Mesenchymal stem cell (in vitro differentiated cells and primary cell): ENCODE results near the gene GPS1.

Source experiments
- DNase-seq: peaks from one replicate; pipeline ENCODE4 v3.0.0-alpha.2; 2013
- H2AFZ ChIP-seq: one replicate; pipeline ENCODE4 v1.6.1; 2013; ENCODE audit warnings: low read depth, mild to moderate bottlenecking, control low read depth, inconsistent platforms, low read length, moderate library complexity
- H2AK5ac ChIP-seq: 2 replicates; pipeline ENCODE4 v1.6.1; 2013; ENCODE audit warnings: low read length, moderate library complexity, mild to moderate bottlenecking, inconsistent platforms; ENCODE audit not compliant: severe bottlenecking
- H2BK120ac ChIP-seq: one replicate; pipeline ENCODE4 v1.6.1; 2013; ENCODE audit warnings: low read depth, mild to moderate bottlenecking, inconsistent platforms, low read length, moderate library complexity
- H2BK12ac ChIP-seq, 2 experiments: one replicate each; pipeline ENCODE4 v1.6.1; 2013; ENCODE audit warnings: inconsistent platforms in 2 of 2, low read length in 2 of 2, mild to moderate bottlenecking in 2 of 2, moderate library complexity in 2 of 2, control low read depth in 1 of 2
- H2BK15ac ChIP-seq: one replicate; pipeline ENCODE4 v1.6.1; 2013; ENCODE audit warnings: mild to moderate bottlenecking, low read depth, inconsistent platforms; ENCODE audit not compliant: poor library complexity, severe bottlenecking
- H2BK5ac ChIP-seq: 2 replicates; pipeline ENCODE4 v1.6.1; 2013; ENCODE audit warnings: low read depth, mild to moderate bottlenecking, low read length, control low read depth, inconsistent platforms; ENCODE audit not compliant: poor library complexity, severe bottlenecking
- H3K14ac ChIP-seq, 2 experiments: one replicate each; pipeline ENCODE4 v1.6.1; 2013; ENCODE audit warnings: inconsistent platforms in 2 of 2, low read length in 2 of 2, control low read depth in 1 of 2, mild to moderate bottlenecking in 1 of 2, moderate library complexity in 1 of 2
- H3K18ac ChIP-seq, 2 experiments: one replicate each; pipeline ENCODE4 v1.6.1; 2013; ENCODE audit warnings: inconsistent platforms in 2 of 2, low read length in 2 of 2, control low read depth in 1 of 2, low read depth in 1 of 2, mild to moderate bottlenecking in 1 of 2
- H3K23ac ChIP-seq, 2 experiments: one replicate each; pipeline ENCODE4 v1.6.1; 2013; ENCODE audit warnings: inconsistent platforms in 2 of 2, low read length in 2 of 2, mild to moderate bottlenecking in 2 of 2, moderate library complexity in 2 of 2, control low read depth in 1 of 2
- H3K27ac ChIP-seq: 2 replicates; pipeline ENCODE4 v1.5.1; 2013; ENCODE audit warnings: mild to moderate bottlenecking, moderate library complexity, low read length, control low read depth, inconsistent platforms; ENCODE audit not compliant: poor library complexity, severe bottlenecking
- H3K27me3 ChIP-seq, 2 experiments: 2 replicates each; pipeline versions ENCODE4 v1.6.1 to v1.7.0; 2013; ENCODE audit warnings: low read length in 2 of 2, mild to moderate bottlenecking in 2 of 2, moderate library complexity in 2 of 2, control low read depth in 1 of 2, inconsistent platforms in 1 of 2; ENCODE audit not compliant: control insufficient read depth in 1 of 2, insufficient read depth in 1 of 2
- H3K36me3 ChIP-seq, 2 experiments: 2 replicates each; pipeline versions ENCODE4 v1.6.1 to v1.7.0; 2013; ENCODE audit warnings: low read length in 2 of 2, control low read depth in 1 of 2, inconsistent platforms in 1 of 2, low read depth in 1 of 2, mild to moderate bottlenecking in 1 of 2; ENCODE audit not compliant: insufficient read depth in 2 of 2, control insufficient read depth in 1 of 2
- H3K4ac ChIP-seq, 2 experiments: one replicate each; pipeline ENCODE4 v1.6.1; 2013; ENCODE audit warnings: inconsistent platforms in 2 of 2, low read length in 2 of 2, mild to moderate bottlenecking in 2 of 2, moderate library complexity in 2 of 2, control low read depth in 1 of 2, low read depth in 1 of 2
- H3K4me1 ChIP-seq: 2 replicates; pipeline ENCODE4 v1.6.1; 2013; ENCODE audit warnings: low read depth, low read length, control low read depth; ENCODE audit not compliant: control insufficient read depth, insufficient read depth
- H3K4me2 ChIP-seq: 2 replicates; pipeline ENCODE4 v1.6.1; 2013; ENCODE audit warnings: low read length, mild to moderate bottlenecking, inconsistent platforms; ENCODE audit not compliant: poor library complexity, severe bottlenecking
- H3K4me3 ChIP-seq, 2 experiments: 2 replicates each; pipeline versions ENCODE4 v1.5.1 to v1.7.0; 2013; ENCODE audit warnings: low read length in 2 of 2, mild to moderate bottlenecking in 2 of 2, control low read depth in 1 of 2, low read depth in 1 of 2; ENCODE audit not compliant: insufficient read depth in 1 of 2
- H3K79me1 ChIP-seq: replicated peaks from 2 replicates; pipeline ENCODE4 v1.6.1; 2013; ENCODE audit warnings: mild to moderate bottlenecking, control low read depth, low read length, inconsistent platforms; ENCODE audit not compliant: poor library complexity, severe bottlenecking
- H3K9ac ChIP-seq: 2 replicates; pipeline ENCODE4 v1.7.0; 2013; ENCODE audit warnings: mild to moderate bottlenecking, low read length, moderate library complexity
- H3K9me3 ChIP-seq: 2 replicates; pipeline ENCODE4 v1.7.0; 2013; ENCODE audit warnings: mild to moderate bottlenecking, low read length; ENCODE audit not compliant: control insufficient read depth
- H4K8ac ChIP-seq: one replicate; pipeline ENCODE4 v1.6.1; 2013; ENCODE audit warnings: inconsistent platforms, mild to moderate bottlenecking, low read length, moderate library complexity
- H4K91ac ChIP-seq: one replicate; pipeline ENCODE4 v1.6.1; 2013; ENCODE audit warnings: mild to moderate bottlenecking, low read length, inconsistent platforms
- WGBS: methylation state at CpG from one replicate; pipeline ENCODE4 v1.1.7; 2013; ENCODE audit warnings: mixed read lengths; 5-methylcytosine and 5-hydroxymethylcytosine counted together

The GPS1 gene

DNA sequence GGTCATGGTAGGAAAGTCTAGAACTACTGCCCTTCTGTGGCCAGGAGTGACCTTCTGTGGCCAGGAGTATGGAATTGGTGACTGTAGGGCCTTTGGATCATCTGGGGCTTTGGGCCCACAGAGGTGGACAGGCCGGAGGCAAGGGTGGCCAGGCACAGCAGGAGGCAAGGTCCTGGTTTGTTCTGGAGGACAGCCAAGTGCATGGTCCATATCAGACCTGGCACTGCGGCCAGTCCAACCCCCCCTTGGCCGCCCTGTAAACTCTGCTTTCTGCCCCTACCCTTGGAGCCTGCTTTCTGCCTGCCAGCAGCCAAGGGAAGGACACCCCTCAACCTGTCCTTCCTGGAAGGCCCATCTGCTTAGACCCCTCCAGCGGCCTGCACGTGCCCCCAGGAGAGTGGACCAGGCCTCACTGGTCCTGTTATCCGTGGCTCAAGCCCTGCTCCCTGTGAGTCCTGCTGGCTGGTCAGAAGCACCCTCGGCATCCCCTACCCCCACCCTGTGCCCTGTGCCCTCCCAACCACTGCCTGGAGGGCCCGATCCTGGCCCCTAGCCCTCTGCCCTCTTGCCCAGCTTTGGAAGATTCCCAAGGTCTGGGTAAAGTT lies 11.9 kb upstream of the GPS1 start:
- Histone ChIP-seq H3K27ac (no peak overlapping the region), H3K27me3 (no peaks in the 10 kb centered on the region), H3K9ac (no peak overlapping the region), H2BK12ac (no peak overlapping the region), H3K4me1 (peaks cover 16% of the 10 kb centered on the region), H3K18ac (no peak overlapping the region), H3K23ac (no peak overlapping the region), H2AK5ac (no peak overlapping the region), H2AFZ (no peak overlapping the region), H4K91ac (no peak overlapping the region), H3K79me1 (peaks cover 10% of the 10 kb centered on the region), H3K4me3 (no peak overlapping the region), H2BK15ac (no peak overlapping the region), H3K36me3 (peaks cover 0 to 8% of the 10 kb centered on the region in 2 experiments), H3K4me2 (no peak overlapping the region), H4K8ac (no peak overlapping the region), H3K9me3 (no peaks in the 10 kb centered on the region), H3K14ac (peak overlapping the region in 1 of 2 experiments; percentile 23), H3K4ac (no peak overlapping the region), H2BK120ac (no peak overlapping the region), H2BK5ac (no peak overlapping the region)
- 92% methylated on average over 8 of the region's 8 CpGs for WGBS
- DNase-seq: no peak

DNA sequence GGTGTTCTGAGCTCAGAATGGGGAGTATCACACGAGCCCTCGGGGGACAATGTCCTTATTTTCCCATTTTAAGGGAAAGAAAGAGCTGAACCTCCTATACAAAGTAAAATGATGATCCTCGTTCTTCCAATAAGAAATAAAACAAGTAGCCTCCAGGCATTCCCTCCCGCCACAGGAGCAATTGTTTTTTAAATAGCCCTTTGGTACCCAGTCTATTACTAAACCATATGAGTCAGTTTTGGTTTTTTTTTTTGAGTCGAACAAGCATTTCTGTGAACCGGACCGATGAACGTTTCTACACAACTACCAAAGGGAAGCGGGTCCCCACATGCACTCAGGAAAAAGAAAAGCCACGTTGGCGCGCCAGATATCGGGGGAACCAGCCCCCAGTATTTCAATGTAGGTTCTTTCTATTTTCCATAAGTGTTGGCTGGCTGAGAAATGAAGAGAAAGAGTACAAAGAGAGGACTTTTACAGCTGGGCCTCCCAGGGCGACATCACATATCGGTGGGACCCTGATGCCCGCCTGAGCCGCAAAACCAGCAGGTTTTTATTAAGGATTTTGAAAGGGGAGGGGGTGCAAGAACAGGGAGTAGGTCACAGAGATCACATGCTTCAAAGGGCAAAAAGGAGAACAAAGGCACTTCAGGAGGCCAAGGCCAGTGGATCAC lies 10.4 kb upstream of the GPS1 start:
- no peaks in the 10 kb centered on the region for H3K9me3 ChIP-seq
- H2AK5ac ChIP-seq: no peak overlapping the region
- no peak overlapping the region for H3K4ac ChIP-seq
- no peak overlapping the region for H4K8ac ChIP-seq
- H3K27me3 ChIP-seq: no peaks in the 10 kb centered on the region
- H3K9ac ChIP-seq: no peak overlapping the region
- H3K4me2 ChIP-seq: no peak overlapping the region
- H4K91ac ChIP-seq: no peak overlapping the region
- H3K79me1 ChIP-seq: peaks cover 3% of the 10 kb centered on the region
- H2BK15ac ChIP-seq: no peak overlapping the region
- no peak overlapping the region for H2BK5ac ChIP-seq
- no peak overlapping the region for H3K14ac ChIP-seq
- no peak overlapping the region for H3K23ac ChIP-seq
- H2BK12ac ChIP-seq: no peak overlapping the region
- no peak overlapping the region for H2AFZ ChIP-seq
- 88% methylated on average over 17 of the region's 17 CpGs for WGBS
- H3K36me3 ChIP-seq: peaks cover 0 to 4% of the 10 kb centered on the region in 2 experiments
- no peak overlapping the region for H3K4me3 ChIP-seq
- no peak overlapping the region for H3K27ac ChIP-seq
- H3K4me1 ChIP-seq: peaks cover 9% of the 10 kb centered on the region
- no peak overlapping the region for H2BK120ac ChIP-seq
- no peak for DNase-seq
- H3K18ac ChIP-seq: no peak overlapping the region

GRCh38 chr17:82042649-82043048 lies 9.0 kb upstream of the GPS1 start:
- H3K4me3 ChIP-seq: no peak overlapping the region
- H2AK5ac ChIP-seq: no peak overlapping the region
- H3K27ac ChIP-seq: no peak overlapping the region
- no peak overlapping the region for H2BK15ac ChIP-seq
- no peak for DNase-seq
- H3K4ac ChIP-seq: no peak overlapping the region
- H3K79me1 ChIP-seq: no peaks in the 10 kb centered on the region
- WGBS: 89% methylated on average over 9 of the region's 9 CpGs
- H3K4me2 ChIP-seq: no peak overlapping the region
- peaks cover 7% of the 10 kb centered on the region for H3K4me1 ChIP-seq
- no peaks in the 10 kb centered on the region for H3K9me3 ChIP-seq
- no peak overlapping the region for H2BK12ac ChIP-seq
- H2AFZ ChIP-seq: no peak overlapping the region
- H2BK120ac ChIP-seq: no peak overlapping the region
- H4K8ac ChIP-seq: no peak overlapping the region
- H4K91ac ChIP-seq: peak overlapping the region; percentile 0
- peak overlapping the region in 1 of 2 experiments; percentile 12 for H3K14ac ChIP-seq
- H3K9ac ChIP-seq: no peak overlapping the region
- no peak overlapping the region for H3K18ac ChIP-seq
- no peak overlapping the region for H3K23ac ChIP-seq
- H3K27me3 ChIP-seq: no peaks in the 10 kb centered on the region
- no peak overlapping the region for H2BK5ac ChIP-seq
- peaks cover 12 to 18% of the 10 kb centered on the region in 2 experiments for H3K36me3 ChIP-seq

- Histone ChIP-seq H3K9me3 (no peaks in the 10 kb centered on the region), H2BK15ac (no peak overlapping the region), H4K8ac (no peak overlapping the region), H3K23ac (no peak overlapping the region), H3K18ac (no peak overlapping the region), H3K36me3 (peaks cover 20 to 26% of the 10 kb centered on the region in 2 experiments), H3K4me1 (peaks cover 7% of the 10 kb centered on the region), H2BK120ac (no peak overlapping the region), H2BK12ac (no peak overlapping the region), H2AK5ac (no peak overlapping the region), H2AFZ (no peak overlapping the region), H4K91ac (no peak overlapping the region), H3K4me3 (no peak overlapping the region), H3K14ac (no peak overlapping the region), H3K9ac (no peak overlapping the region), H3K4ac (no peak overlapping the region), H3K79me1 (peaks cover under 1% of the 10 kb centered on the region), H3K4me2 (no peak overlapping the region), H3K27me3 (no peaks in the 10 kb centered on the region), H3K27ac (no peak overlapping the region), H2BK5ac (no peak overlapping the region)
- 83% methylated on average over 16 of the region's 16 CpGs for WGBS
- DNase-seq: no peak
Measured at GRCh38 chr17:82043507-82043906, 8.2 kb upstream of the GPS1 start.
